Fibroblast of the aortic adventitia (primary cell): ENCODE results near the gene VEGFA. TPM values are rescaled to one million over a fixed set of nuclear protein-coding genes. Genes with fewer than 3 reads are reported as not detected.

Source experiments
- DNase-seq: peaks from one replicate; pipeline ENCODE4 v3.0.0-alpha.2; 2010; ENCODE audit warnings: low read depth
- H3K4me3 ChIP-seq: 2 replicates; pipeline ENCODE4 v1.5.1; 2011; ENCODE audit warnings: low read depth, mild to moderate bottlenecking, control low read depth, low read length, moderate library complexity
- total RNA-seq: library from RNA; depleted of rRNA; stranded (reverse); fragments of >200 nt; gene quantifications from 2 replicates; pipeline ENCODE4 v1.2.3, GENCODE V29; 2012; ENCODE audit warnings: low replicate concordance
- TF ChIP-seq, protein P1 (sequence below): IDR thresholded peaks from 2 replicates; pipeline ENCODE4 v1.5.1; 2011; ENCODE audit warnings: mild to moderate bottlenecking, low read length, control low read depth, inconsistent platforms; ENCODE audit not compliant: insufficient read depth

Gene VEGFA
- total RNA-seq, 1 donor, result 98.9 TPM

DNA sequence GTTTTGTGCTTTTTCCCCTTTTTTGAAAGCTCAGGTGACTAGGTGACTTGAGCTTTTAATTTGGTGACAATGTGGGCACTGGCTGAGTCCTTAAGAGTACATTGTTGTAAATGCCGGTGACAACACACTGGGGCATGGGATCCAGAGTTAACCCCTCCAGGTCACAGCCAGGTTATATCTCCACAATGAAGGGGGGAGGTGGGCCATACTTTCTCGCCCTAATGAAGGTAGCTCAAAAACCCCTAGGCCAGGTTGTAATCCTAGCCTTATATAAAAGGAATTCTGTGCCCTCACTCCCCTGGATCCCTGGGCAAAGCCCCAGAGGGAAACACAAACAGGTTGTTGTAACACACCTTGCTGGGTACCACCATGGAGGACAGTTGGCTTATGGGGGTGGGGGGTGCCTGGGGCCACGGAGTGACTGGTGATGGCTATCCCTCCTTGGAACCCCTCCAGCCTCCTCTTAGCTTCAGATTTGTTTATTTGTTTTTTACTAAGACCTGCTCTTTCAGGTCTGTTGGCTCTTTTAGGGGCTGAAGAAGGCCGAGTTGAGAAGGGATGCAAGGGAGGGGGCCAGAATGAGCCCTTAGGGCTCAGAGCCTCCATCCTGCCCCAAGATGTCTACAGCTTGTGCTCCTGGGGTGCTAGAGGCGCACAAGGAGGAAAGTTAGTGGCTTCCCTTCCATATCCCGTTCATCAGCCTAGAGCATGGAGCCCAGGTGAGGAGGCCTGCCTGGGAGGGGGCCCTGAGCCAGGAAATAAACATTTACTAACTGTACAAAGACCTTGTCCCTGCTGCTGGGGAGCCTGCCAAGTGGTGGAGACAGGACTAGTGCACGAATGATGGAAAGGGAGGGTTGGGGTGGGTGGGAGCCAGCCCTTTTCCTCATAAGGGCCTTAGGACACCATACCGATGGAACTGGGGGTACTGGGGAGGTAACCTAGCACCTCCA lies 2.2 kb upstream of the VEGFA start:
- no peak for DNase-seq
- no peak overlapping the region for H3K4me3 ChIP-seq
- TF ChIP-seq, protein P1, sequence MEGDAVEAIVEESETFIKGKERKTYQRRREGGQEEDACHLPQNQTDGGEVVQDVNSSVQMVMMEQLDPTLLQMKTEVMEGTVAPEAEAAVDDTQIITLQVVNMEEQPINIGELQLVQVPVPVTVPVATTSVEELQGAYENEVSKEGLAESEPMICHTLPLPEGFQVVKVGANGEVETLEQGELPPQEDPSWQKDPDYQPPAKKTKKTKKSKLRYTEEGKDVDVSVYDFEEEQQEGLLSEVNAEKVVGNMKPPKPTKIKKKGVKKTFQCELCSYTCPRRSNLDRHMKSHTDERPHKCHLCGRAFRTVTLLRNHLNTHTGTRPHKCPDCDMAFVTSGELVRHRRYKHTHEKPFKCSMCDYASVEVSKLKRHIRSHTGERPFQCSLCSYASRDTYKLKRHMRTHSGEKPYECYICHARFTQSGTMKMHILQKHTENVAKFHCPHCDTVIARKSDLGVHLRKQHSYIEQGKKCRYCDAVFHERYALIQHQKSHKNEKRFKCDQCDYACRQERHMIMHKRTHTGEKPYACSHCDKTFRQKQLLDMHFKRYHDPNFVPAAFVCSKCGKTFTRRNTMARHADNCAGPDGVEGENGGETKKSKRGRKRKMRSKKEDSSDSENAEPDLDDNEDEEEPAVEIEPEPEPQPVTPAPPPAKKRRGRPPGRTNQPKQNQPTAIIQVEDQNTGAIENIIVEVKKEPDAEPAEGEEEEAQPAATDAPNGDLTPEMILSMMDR, result no peak

GRCh38 chr6:43768506-43768860 lies 1.5 kb upstream of the VEGFA start:
- no peak overlapping the region for H3K4me3 ChIP-seq
- TF ChIP-seq, protein P1, result no peak
- DNase-seq, result peak; percentile 45

- peak; percentile 98 for DNase-seq
- H3K4me3 ChIP-seq, result peak overlapping the region; percentile 33
- TF ChIP-seq, protein P1, result no peak
Observed at GRCh38 chr6:43768983-43769525, 957 bp upstream of the VEGFA start.

DNA sequence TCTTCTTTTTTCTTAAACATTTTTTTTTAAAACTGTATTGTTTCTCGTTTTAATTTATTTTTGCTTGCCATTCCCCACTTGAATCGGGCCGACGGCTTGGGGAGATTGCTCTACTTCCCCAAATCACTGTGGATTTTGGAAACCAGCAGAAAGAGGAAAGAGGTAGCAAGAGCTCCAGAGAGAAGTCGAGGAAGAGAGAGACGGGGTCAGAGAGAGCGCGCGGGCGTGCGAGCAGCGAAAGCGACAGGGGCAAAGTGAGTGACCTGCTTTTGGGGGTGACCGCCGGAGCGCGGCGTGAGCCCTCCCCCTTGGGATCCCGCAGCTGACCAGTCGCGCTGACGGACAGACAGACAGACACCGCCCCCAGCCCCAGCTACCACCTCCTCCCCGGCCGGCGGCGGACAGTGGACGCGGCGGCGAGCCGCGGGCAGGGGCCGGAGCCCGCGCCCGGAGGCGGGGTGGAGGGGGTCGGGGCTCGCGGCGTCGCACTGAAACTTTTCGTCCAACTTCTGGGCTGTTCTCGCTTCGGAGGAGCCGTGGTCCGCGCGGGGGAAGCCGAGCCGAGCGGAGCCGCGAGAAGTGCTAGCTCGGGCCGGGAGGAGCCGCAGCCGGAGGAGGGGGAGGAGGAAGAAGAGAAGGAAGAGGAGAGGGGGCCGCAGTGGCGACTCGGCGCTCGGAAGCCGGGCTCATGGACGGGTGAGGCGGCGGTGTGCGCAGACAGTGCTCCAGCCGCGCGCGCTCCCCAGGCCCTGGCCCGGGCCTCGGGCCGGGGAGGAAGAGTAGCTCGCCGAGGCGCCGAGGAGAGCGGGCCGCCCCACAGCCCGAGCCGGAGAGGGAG lies 580 bp downstream of the VEGFA start:
- TF ChIP-seq, protein P1, result no peak
- no peak for DNase-seq
- H3K4me3 ChIP-seq, result peak overlapping the region; percentile 97

DNA sequence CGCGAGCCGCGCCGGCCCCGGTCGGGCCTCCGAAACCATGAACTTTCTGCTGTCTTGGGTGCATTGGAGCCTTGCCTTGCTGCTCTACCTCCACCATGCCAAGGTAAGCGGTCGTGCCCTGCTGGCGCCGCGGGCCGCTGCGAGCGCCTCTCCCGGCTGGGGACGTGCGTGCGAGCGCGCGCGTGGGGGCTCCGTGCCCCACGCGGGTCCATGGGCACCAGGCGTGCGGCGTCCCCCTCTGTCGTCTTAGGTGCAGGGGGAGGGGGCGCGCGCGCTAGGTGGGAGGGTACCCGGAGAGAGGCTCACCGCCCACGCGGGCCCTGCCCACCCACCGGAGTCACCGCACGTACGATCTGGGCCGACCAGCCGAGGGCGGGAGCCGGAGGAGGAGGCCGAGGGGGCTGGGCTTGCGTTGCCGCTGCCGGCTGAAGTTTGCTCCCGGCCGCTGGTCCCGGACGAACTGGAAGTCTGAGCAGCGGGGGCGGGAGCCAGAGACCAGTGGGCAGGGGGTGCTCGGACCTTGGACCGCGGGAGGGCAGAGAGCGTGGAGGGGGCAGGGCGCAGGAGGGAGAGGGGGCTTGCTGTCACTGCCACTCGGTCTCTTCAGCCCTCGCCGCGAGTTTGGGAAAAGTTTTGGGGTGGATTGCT lies 1.3 kb downstream of the VEGFA start:
- TF ChIP-seq, protein P1, result no peak
- peak; percentile 46 for DNase-seq
- peak overlapping the region; percentile 97 for H3K4me3 ChIP-seq
